OCI-LY7 (cell line): ENCODE data around the gene USP53.

Experiments
- EZH2phosphoT487 ChIP-seq: fragments of 200-600 bp; sonication (generic); IDR thresholded peaks from 2 replicates; pipeline ENCODE4 v1.6.1; 2018; ENCODE audit warnings: low read depth, borderline replicate concordance, mild to moderate bottlenecking, mixed run types, antibody characterized with exemption, low read length, moderate library complexity, mixed read lengths
- TF ChIP-seq, protein P1 (sequence below): fragments of 200-600 bp; sonication (generic); conservative IDR thresholded peaks from 2 replicates; pipeline ENCODE4 v1.5.1; 2014; ENCODE audit warnings: mild to moderate bottlenecking, antibody characterized with exemption, low read length, moderate library complexity, mixed read lengths

- TF ChIP-seq, protein P1, sequence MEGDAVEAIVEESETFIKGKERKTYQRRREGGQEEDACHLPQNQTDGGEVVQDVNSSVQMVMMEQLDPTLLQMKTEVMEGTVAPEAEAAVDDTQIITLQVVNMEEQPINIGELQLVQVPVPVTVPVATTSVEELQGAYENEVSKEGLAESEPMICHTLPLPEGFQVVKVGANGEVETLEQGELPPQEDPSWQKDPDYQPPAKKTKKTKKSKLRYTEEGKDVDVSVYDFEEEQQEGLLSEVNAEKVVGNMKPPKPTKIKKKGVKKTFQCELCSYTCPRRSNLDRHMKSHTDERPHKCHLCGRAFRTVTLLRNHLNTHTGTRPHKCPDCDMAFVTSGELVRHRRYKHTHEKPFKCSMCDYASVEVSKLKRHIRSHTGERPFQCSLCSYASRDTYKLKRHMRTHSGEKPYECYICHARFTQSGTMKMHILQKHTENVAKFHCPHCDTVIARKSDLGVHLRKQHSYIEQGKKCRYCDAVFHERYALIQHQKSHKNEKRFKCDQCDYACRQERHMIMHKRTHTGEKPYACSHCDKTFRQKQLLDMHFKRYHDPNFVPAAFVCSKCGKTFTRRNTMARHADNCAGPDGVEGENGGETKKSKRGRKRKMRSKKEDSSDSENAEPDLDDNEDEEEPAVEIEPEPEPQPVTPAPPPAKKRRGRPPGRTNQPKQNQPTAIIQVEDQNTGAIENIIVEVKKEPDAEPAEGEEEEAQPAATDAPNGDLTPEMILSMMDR, result no peak
- no peak for TF ChIP-seq EZH2phosphoT487
These were observed 8.9 kb downstream of the USP53 start for GRCh38 chr4:119221412-119221811.
